Subcutaneous adipose tissue (tissue), 4 donors: ENCODE data around the gene RELCH. TPM values are rescaled to one million over a fixed set of nuclear protein-coding genes. Genes with fewer than 3 reads are reported as not detected.

Source experiments
- total RNA-seq, 4 donors: library from RNA; depleted of rRNA; stranded (reverse); fragments of >200 nt; gene quantifications; one replicate each; pipeline ENCODE4 v1.1.0, GENCODE V29; 2016
- TF ChIP-seq, protein P1 (sequence below): fragments of 450-650 bp; IDR thresholded peaks from one replicate; pipeline ENCODE4 v1.5.1; 2016; ENCODE audit warnings: low read depth, mild to moderate bottlenecking, control low read depth, antibody characterized with exemption, moderate library complexity

RELCH gene
- total RNA-seq, 4 donors from 2014 or later, result 36.0 to 52.7 (median 47.8) TPM

DNA sequence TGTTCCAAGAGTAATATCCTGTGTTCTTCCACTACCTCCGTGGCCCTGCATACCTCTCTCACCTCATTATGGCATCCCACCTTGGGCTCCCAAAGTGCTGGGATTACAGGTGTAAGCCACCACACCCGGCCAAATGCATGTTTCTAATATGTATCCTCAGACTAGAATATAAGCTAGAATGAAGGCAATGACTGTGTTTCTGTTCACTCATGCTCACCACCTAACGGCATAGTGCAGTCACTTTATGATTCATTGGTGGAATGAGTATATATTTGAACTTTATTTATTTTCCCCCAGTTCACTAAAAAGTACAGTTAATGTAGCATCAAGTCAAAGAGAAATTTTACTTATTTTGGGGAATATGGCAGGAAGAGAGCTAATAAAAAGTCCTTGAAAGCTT lies 11.5 kb upstream of the RELCH start:
- TF ChIP-seq, protein P1, sequence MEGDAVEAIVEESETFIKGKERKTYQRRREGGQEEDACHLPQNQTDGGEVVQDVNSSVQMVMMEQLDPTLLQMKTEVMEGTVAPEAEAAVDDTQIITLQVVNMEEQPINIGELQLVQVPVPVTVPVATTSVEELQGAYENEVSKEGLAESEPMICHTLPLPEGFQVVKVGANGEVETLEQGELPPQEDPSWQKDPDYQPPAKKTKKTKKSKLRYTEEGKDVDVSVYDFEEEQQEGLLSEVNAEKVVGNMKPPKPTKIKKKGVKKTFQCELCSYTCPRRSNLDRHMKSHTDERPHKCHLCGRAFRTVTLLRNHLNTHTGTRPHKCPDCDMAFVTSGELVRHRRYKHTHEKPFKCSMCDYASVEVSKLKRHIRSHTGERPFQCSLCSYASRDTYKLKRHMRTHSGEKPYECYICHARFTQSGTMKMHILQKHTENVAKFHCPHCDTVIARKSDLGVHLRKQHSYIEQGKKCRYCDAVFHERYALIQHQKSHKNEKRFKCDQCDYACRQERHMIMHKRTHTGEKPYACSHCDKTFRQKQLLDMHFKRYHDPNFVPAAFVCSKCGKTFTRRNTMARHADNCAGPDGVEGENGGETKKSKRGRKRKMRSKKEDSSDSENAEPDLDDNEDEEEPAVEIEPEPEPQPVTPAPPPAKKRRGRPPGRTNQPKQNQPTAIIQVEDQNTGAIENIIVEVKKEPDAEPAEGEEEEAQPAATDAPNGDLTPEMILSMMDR, result no peak

DNA sequence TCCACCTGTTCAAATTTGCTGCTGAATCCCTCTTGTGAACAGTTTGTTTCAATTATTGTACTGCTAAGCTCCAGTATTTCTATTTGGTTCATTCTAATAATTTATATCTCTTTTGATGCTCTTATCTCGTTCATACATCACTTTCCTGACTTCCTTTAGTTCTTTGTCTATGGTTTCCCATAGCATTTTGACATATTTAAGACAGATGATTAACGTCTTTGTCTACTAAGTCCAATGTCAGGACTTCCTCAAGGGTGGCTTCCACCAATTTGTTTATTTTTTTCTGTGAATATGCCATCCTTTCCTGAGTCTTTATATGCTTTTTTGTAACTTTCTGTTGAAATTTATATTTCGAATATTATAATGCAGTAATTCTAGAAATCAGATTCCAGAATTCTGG lies 9.8 kb upstream of the RELCH start:
- TF ChIP-seq, protein P1, result no peak

DNA sequence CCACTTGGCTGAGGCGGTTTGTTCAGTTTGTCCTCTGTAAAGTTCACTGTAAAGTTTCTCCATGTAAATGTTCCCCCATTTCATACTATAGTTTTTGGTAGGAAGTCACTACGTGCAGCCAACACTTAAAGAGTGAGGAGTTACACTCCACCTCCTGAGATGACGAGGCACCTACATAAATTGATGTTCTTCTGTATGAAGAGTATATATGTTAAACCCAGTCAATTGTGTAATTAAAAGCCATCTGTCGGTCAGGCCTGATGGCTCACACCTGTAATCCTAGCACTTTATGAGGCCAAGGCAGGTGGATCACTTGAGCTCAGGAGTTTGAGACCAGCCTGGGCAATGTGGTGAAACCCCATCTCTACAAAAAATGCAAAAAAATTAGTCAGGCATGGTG lies 7.8 kb upstream of the RELCH start:
- TF ChIP-seq, protein P1, result no peak

DNA sequence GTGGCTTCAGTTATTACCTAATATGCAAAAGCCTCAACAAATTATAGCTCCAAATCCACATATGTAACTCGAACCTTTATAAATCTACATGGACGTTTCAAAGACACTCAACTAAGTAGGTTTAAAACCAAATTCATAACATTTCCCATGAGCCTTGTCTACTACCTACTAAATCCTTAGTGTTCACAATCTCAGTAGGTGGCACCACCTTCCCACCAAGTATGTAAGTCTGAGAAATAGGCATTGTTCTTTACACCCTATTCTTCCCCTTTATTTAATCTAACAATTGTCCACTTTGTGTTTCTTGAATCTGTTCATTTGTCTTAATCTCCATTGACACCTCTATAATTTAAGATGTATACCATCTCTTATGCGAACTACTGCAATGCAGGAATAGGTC lies 4.8 kb upstream of the RELCH start:
- TF ChIP-seq, protein P1, result no peak

DNA sequence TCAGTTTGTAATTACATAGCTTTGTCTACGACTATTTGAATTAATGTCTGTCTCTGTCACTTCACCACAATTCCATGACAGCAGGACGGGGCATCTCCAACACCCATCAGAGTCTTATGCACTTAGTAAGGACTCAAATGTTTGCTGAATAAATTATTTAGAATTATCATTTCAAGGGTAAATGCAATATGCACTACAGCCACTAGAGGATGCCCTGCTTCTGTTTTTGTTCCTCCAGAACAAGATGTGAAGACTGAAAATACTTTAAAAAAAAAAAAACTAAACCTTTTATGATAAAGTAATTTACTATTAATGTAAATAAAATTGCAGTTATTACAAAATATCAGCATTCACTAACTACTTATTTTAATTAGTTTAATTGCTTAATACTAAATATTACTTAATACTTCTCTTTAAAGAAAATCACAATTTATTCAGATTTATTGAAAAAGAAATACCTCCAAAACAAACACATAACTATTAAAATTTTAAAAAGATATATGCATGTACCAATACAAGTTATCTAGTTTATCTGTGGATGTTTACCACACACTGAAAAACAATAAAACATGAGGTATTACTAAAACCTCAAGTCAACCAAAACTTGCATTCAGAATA lies 3.4 kb upstream of the RELCH start:
- TF ChIP-seq, protein P1, result no peak

DNA sequence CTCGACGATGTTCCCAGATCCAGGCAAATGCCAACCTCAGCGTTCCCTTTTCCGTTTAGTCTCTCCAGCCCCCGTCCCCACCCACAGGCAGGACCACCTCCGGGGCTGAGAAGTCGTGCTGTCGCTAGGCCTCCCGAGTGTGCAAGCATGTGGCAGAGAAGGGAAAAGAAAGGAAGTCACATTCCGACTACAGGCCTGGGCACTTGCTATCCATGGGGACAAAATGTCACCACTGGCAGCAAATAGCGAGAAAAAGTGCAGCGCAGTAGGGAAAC lies 619 bp upstream of the RELCH start:
- TF ChIP-seq, protein P1, result no peak

DNA sequence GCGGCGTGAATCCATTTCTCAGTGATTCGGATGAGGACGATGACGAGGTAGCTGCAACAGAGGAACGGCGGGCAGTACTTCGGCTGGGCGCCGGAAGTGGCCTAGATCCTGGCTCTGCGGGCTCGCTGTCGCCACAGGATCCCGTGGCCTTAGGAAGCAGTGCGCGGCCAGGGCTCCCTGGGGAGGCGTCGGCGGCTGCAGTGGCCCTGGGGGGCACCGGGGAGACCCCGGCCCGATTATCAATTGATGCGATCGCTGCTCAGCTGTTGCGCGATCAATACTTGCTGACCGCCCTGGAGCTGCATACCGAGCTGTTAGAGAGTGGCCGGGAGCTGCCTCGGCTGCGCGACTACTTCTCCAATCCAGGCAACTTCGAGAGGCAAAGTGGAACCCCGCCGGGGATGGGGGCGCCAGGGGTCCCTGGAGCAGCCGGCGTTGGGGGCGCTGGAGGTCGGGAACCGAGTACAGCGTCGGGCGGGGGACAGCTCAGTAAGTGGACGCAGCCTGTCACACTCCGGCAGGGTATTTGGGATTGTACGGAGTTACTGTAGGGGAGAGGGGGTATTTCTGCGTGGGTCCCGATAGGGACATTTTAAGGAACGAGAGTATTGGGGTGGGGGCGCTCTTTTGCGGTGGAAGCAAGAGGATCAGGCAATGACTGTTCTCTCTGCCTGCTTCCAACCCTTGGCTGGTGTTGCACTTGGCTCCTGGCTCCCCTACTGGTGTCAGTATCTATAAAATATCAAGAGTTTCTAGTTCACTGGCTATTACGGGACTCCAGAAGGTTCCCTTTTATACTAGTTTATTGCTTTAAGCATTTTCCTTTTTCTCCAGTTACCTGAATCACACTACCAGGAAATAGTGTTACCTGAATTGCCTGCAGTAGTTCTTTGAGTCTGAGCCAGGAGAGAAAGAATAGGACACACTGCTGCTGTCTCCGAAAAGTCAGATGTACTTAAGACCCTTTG lies 772 bp downstream of the RELCH start:
- TF ChIP-seq, protein P1, result no peak
